22Rv1 (cell line): ENCODE measurements around the gene LIN7B.

ENCODE experiments used
- CTCF ChIP-seq: fragments of 450-650 bp; IDR thresholded peaks from 2 replicates; pipeline ENCODE4 v1.5.1; 2017; ENCODE audit warnings: mild to moderate bottlenecking
- ZFX ChIP-seq: fragments of 450-650 bp; IDR thresholded peaks from 2 replicates; pipeline ENCODE4 v1.6.1; 2017; ENCODE audit warnings: antibody characterized with exemption, borderline replicate concordance

GRCh38 chr19:49150106-49150943 lies 36.2 kb downstream of the LIN7B start:
- no peak for TF ChIP-seq CTCF
- no peak for TF ChIP-seq ZFX
